Naive thymus-derived CD8-positive, alpha-beta T cell (primary cell): ENCODE data around the gene NLRC5. TPM values are rescaled to one million over a fixed set of nuclear protein-coding genes. Genes with fewer than 3 reads are reported as not detected.
"Not testable (repeated sequence)": the region's sequence is repeated elsewhere in the genome, so short reads cannot be mapped to it uniquely, and the experiment has no call there.

Source experiments
- ATAC-seq, 2 donors: fragments of 150-1000 bp; cut with Tn5 transposase in 1 of 2; sonication (Bioruptor Pico), chemical (Tn5 transposase) in 1 of 2; 1 replicate in 1 of 2; 2 replicates in 1 of 2; pipeline ENCODE4 v1.10.0; 2021; ENCODE audit warnings: mild to moderate bottlenecking in 2 of 2, moderate library complexity in 2 of 2
- POLR2A ChIA-PET: fragments of 350-600 bp; sonication (Branson Sonifier 250); formaldehyde crosslinking; loops from one replicate; lab custom pipeline; 2021; ENCODE audit warnings: antibody characterized with exemption; lab: Charles Lee
- DNase-seq, 10 donors: peaks; one replicate each; pipeline versions ENCODE4 v3.0.0 to v3.0.0-alpha.2; 2020 to 2022
- H3K27ac Mint-ChIP-seq, 10 donors: one replicate each; pipeline ENCODE4 v1.8.0; 2020 to 2022; ENCODE audit warnings: mild to moderate bottlenecking in 10 of 10, mixed read lengths in 10 of 10, moderate library complexity in 4 of 10, inconsistent platforms in 1 of 10
- H3K27me3 Mint-ChIP-seq, 5 donors: one replicate each; pipeline ENCODE4 v1.8.0; 2021 to 2022; ENCODE audit warnings: mixed read lengths in 5 of 5
- H3K36me3 Mint-ChIP-seq, 3 donors: one replicate each; pipeline ENCODE4 v1.8.0; 2020 to 2022; ENCODE audit warnings: mixed read lengths in 3 of 3, mild to moderate bottlenecking in 2 of 3, inconsistent platforms in 1 of 3
- H3K4me1 Mint-ChIP-seq, 4 donors: one replicate each; pipeline ENCODE4 v1.8.0; 2021 to 2022; ENCODE audit warnings: mixed read lengths in 4 of 4
- H3K4me3 Mint-ChIP-seq, 10 donors: one replicate each; pipeline ENCODE4 v1.8.0; 2020 to 2022; ENCODE audit warnings: mild to moderate bottlenecking in 10 of 10, mixed read lengths in 10 of 10, moderate library complexity in 6 of 10, inconsistent platforms in 1 of 10
- H3K9me3 Mint-ChIP-seq, 9 donors: one replicate each; pipeline ENCODE4 v1.8.0; 2020 to 2022; ENCODE audit warnings: mixed read lengths in 9 of 9, mild to moderate bottlenecking in 3 of 9, inconsistent platforms in 1 of 9, moderate library complexity in 1 of 9
- polyA plus RNA-seq, 3 donors: library from polyadenylated mRNA; unstranded; fragments of 300-500 nt; fragmentation: Illumina TruSeq; gene quantifications; one replicate each; pipeline ENCODE4 v1.2.3, GENCODE V29; 2021
- total RNA-seq, 8 experiments: library from RNA in 2 of 8; stranded (reverse) in 2 of 8; gene quantifications; one replicate each; pipeline ENCODE4 v1.2.3 and lab custom pipeline; 2021 to 2026

The NLRC5 gene
- total and polyA plus RNA-seq, 5 experiments from 2014 or later = 70.4 to 488 (median 137) TPM

DNA sequence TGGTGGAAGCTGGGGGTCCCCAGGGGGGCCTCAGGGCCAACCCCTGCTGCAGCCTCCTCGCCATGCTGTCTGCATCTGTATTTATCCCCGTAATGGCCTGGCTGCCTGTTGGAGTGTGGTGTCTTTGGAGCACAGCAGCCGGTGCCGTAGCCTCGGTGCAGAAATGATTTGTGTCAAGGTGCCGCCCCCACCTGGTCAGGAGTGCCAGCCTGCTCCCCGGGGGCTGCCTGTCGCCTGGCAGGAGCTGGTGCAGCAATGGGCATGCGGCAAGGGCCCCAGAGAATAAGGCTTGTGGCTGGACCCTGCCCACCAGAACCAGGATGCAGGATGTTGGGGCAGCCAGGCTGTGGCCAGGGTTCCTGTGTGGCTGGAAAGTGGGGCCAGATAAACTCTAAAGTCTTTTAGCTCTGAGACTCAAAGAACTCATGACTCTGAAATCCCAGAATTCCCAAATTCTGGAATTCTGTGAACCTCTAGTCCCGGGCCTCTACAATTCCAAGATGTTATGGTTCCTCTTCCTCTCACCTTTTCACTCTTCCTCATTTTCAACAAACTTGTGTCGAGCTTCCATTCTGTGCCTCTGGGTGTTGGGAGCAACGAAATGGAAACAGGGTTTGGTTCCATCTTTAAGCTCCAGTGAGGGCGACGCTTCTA lies 109.0 kb downstream of the NLRC5 start:
- POLR2A ChIA-PET = interaction anchor here (0.6 kb wide), 1 partner anchor 145 kb away, joined by 3 read pairs; no protein-coding TSS in a partner anchor
- Mint-ChIP-seq H3K36me3 (no peaks in the 10 kb centered on the region), H3K27me3 (peaks cover 0 to 2% (median 0%) of the 10 kb centered on the region in 5 donors), H3K27ac (peak overlapping the region in 1 of 10 donors; percentile 64), H3K4me3 (no peak overlapping the region), H3K4me1 (peaks cover 4 to 11% (median 7%) of the 10 kb centered on the region in 4 donors), H3K9me3 (no peaks in the 10 kb centered on the region)
- no peak for ATAC-seq
- no peak for DNase-seq

DNA sequence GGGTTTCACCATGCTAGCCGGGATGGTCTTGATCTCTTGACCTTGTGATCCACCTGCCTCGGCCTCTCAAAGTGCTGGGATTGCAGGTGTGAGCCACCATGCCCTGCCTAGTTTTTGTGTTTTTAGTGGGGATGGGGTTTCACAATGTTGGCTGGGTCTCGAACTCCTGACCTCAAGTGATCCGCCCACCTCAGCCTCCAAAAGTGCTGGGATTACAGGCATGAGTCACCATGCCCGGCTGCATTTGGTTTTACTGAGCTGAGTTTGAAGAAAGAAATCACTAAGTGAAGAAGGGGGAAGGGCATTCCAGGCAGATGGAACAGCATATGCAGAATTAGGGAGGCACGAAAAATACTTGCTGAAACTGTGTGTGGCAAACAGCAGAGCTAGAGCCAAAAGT lies 110.6 kb downstream of the NLRC5 start:
- Mint-ChIP-seq H3K27ac (peak overlapping the region in 2 of 10 donors; percentile 29 to 66), H3K4me1 (peaks cover 8 to 12% (median 10%) of the 10 kb centered on the region in 4 donors)
- not testable (repeated sequence) for H3K36me3 Mint-ChIP-seq, H3K4me3 Mint-ChIP-seq, ATAC-seq, H3K9me3 Mint-ChIP-seq, DNase-seq, H3K27me3 Mint-ChIP-seq
- POLR2A ChIA-PET = interaction anchor here (0.7 to 1.2 kb wide), 2 partner anchors 17 to 27 kb away, joined by 3 read pairs; no protein-coding TSS in a partner anchor

DNA sequence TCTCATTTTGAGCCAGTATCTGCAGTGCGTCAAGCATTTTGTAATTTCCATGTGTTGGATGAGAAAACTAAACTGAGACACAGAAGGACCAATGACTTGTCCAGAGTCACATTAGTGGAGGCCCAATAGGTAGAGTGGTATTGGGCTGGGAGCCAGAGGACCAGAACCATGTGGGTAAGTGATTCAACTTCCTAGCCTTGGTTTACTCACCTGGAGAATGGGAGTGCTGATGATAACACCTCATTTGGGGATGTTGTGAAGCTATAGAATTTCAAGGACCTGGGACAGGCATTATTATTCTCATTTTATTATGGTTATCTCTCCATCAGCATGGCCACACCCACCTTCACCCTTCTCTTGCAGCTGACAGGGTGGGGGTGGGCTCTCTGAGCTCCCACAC lies 111.1 kb downstream of the NLRC5 start:
- POLR2A ChIA-PET = interaction anchor here (1.2 kb wide), 1 partner anchor 16 kb away, joined by 3 read pairs; no protein-coding TSS in a partner anchor
- Mint-ChIP-seq H3K36me3 (no peaks in the 10 kb centered on the region), H3K4me1 (peaks cover 11 to 13% (median 13%) of the 10 kb centered on the region in 4 donors), H3K27ac (peak overlapping the region in 2 of 10 donors; percentile 28 to 66), H3K27me3 (peaks cover 0 to 2% (median 0%) of the 10 kb centered on the region in 5 donors), H3K9me3 (no peaks in the 10 kb centered on the region), H3K4me3 (no peak overlapping the region)
- no peak for DNase-seq
- no peak for ATAC-seq

DNA sequence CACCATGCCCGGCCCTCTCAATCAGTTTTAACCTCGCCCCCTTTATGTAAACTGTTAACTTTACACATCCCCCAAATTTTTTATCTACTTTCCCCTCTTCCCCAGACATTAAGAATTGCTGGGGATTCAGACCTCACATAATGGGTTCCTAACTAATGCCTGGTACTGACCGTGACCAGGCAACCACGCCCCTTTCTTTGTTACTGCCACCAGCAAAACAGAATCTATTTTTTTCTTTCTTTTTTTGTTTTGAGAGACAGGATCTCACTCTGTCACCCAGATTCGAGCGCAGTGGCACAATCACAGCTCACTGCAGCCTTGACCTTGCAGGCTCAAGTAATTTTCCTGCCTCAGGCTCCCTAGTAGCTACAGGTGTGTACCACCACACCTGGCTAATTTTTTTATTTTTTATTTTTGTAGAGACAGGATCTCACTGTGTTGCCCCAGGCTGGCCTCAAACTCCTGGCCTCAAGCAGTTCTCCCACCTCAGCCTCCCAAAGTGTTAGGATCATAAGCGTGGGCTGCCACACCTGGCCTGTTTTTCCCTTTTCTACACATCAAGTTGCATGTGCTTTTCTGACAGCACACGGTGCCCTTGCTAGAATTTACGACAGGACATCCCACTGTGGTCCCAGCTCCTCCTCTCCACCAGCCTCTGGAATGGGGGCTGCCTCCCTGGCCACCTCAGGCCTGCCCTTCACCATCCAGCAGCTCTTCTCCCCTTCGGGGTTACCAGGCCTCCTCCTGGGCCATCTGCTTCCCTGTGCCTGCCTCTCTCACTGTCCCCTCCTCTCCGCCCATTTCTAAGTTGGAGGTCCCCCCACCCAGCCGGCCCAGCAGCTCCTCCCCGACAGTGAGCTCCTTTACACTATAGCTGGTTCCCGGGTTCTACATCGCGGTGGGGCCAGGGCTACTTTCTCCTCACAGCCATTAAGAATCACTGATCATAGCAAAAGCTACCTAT lies 113.8 kb downstream of the NLRC5 start:
- POLR2A ChIA-PET = interaction anchor here (2.5 kb wide), 1 partner anchor 10 kb away, joined by 6 read pairs; no protein-coding TSS in a partner anchor
- DNase-seq (no peak), ATAC-seq (no peak)
- Mint-ChIP-seq H3K4me3 (no peak overlapping the region), H3K4me1 (peaks cover 11 to 13% (median 12%) of the 10 kb centered on the region in 4 donors), H3K27ac (peak overlapping the region in 3 of 10 donors; percentile 20 to 70 (median 22)), H3K9me3 (no peaks in the 10 kb centered on the region), H3K27me3 (no peaks in the 10 kb centered on the region), H3K36me3 (no peaks in the 10 kb centered on the region)

DNA sequence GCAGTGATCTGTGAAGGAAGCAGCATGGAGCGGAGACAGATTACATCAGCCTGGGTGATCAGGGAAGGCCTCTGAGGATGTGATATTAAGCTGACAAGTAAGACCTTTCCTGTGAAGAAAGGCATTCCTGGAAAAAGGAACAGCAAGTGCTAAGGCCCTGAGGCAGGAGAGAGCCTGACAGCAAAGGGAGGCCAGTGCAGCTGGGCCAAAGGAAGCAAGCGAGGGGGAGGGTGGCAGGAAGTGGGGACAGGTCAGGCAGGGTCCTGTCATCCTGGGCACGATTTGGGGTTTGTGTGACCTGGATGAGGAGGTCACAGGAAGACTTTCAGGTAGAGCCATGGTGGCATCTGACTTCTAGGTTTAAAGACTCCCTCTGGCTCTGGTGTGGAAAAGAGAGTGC lies 115.3 kb downstream of the NLRC5 start:
- no peak for ATAC-seq
- Mint-ChIP-seq H3K36me3 (no peaks in the 10 kb centered on the region), H3K27ac (peak overlapping the region in 5 of 10 donors; percentile 1 to 43 (median 10)), H3K9me3 (no peaks in the 10 kb centered on the region), H3K4me3 (peak overlapping the region in 2 of 10 donors; percentile 6 to 46), H3K4me1 (peaks cover 8 to 13% (median 12%) of the 10 kb centered on the region in 4 donors), H3K27me3 (no peaks in the 10 kb centered on the region)
- POLR2A ChIA-PET = interaction anchor here (0.6 to 2.5 kb wide), 2 partner anchors 11 to 19 kb away, joined by 3 to 6 read pairs; no protein-coding TSS in a partner anchor
- no peak for DNase-seq

DNA sequence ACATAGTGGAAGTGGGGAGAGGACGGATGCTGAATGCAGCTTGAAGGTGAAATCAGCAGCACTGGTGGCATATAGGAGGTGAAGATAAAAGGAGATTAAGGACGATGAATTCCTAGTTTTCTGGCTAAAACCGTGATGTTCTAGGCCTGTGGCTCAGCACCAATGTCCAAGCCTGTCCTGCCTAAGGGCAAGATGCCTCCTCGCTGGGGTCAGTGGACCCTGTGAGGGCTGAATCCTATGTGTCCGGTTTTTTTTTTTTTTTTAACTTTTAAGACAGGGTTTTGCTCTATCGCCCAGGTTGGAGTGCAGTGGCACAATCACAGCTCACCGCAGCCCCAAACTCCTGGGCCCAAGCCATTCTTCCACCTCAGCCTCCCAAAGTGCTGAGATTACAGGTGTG lies 115.8 kb downstream of the NLRC5 start:
- POLR2A ChIA-PET = interaction anchor here (0.7 to 2.5 kb wide), 2 partner anchors 12 to 64 kb away, joined by 3 to 6 read pairs; no protein-coding TSS in a partner anchor
- peak overlapping the region in 1 of 10 donors; percentile 46 for H3K4me3 Mint-ChIP-seq
- H3K36me3 Mint-ChIP-seq = no peaks in the 10 kb centered on the region
- H3K27ac Mint-ChIP-seq = peak overlapping the region in 4 of 10 donors; percentile 1 to 43 (median 20)
- H3K4me1 Mint-ChIP-seq = peaks cover 8 to 13% (median 12%) of the 10 kb centered on the region in 4 donors
- H3K27me3 Mint-ChIP-seq = no peaks in the 10 kb centered on the region
- DNase-seq (no peak), ATAC-seq (no peak)
- no peaks in the 10 kb centered on the region for H3K9me3 Mint-ChIP-seq

DNA sequence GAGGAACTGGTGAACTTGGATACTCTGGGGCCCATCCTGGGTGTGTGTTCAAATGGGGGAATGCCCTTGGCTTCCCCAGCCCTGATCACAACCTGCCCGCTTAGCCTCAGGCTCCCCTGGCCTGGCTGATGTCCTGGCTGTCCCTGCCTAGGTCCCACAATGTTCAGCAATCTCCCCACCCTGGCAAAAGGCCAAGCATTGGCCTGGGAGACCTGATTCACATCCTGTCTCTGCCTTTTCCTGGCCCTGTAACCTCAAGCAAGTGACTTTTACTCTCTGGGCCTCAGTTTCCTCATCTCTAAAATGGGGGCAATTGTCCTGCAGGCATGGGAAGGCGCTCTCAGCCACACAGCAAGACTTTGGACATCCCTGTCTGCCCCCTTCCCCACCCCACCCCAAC lies 117.4 kb downstream of the NLRC5 start:
- no peak for ATAC-seq
- H3K36me3 Mint-ChIP-seq = no peaks in the 10 kb centered on the region
- no peaks in the 10 kb centered on the region for H3K27me3 Mint-ChIP-seq
- no peak overlapping the region for H3K4me3 Mint-ChIP-seq
- H3K27ac Mint-ChIP-seq = no peak overlapping the region
- H3K9me3 Mint-ChIP-seq = no peaks in the 10 kb centered on the region
- H3K4me1 Mint-ChIP-seq = peaks cover 8 to 14% (median 12%) of the 10 kb centered on the region in 4 donors
- POLR2A ChIA-PET = no interaction called here
- DNase-seq = no peak

DNA sequence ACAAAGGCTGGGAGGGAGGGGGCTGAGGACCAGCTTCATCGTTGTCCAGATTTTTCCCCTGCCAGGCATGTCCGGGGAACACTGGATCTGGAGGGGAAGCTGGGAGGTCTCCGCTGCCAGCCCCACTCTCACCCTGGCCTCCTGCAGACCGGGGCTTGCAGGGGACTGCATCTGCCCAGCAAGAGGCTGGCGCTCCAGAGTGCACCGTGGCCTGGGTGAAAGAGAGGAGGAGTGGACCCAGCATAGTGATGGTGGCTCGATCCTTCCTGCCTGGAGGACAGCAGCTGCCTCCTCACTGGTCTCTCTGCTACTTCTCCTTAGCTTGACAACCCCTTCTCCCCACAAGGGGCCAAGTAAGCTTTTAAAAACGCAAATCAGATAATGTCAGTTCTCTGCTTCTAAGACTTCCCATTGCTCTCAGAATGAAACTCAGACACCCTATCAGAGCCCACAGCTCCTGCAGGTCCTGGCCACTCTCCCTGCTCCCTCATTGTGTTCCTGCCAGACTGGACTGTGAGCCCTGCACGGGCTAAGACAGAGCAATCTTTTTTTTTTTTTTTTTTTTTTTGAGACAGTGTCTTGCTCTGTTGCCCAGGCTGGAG lies 118.1 kb downstream of the NLRC5 start:
- Mint-ChIP-seq H3K27ac (peak overlapping the region in 1 of 10 donors; percentile 43), H3K9me3 (no peaks in the 10 kb centered on the region), H3K27me3 (no peaks in the 10 kb centered on the region), H3K4me1 (peaks cover 8 to 14% (median 12%) of the 10 kb centered on the region in 4 donors), H3K36me3 (no peaks in the 10 kb centered on the region), H3K4me3 (no peak overlapping the region)
- POLR2A ChIA-PET = interaction anchor here (0.6 to 0.9 kb wide), 2 partner anchors 27 to 252 kb away, joined by 3 to 4 read pairs; no protein-coding TSS in a partner anchor
- no peak for ATAC-seq
- no peak for DNase-seq

DNA sequence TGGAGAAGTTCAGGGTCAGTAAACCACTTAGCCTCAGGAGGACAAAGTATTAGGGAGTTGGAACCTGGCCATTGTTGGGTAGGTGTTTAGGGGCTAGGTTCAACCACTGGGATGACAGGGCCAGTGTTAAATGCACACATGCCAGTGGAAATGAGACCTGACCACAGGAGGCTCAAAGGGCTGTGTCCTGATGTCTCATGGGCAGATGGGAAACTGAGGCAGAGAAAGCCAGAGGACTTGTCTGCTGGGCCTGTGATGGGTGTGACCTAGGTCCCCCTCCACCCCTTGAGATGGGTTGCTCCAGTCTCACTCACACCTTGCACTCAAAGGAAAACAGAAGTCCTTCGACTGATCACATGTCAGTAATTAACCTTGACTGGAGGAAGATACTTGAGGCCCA lies 119.1 kb downstream of the NLRC5 start:
- peaks cover 8 to 14% (median 12%) of the 10 kb centered on the region in 4 donors for H3K4me1 Mint-ChIP-seq
- H3K4me3 Mint-ChIP-seq = no peak overlapping the region
- DNase-seq (no peak), ATAC-seq (no peak)
- POLR2A ChIA-PET = no interaction called here
- no peaks in the 10 kb centered on the region for H3K36me3 Mint-ChIP-seq
- H3K27ac Mint-ChIP-seq = no peak overlapping the region
- no peaks in the 10 kb centered on the region for H3K27me3 Mint-ChIP-seq
- no peaks in the 10 kb centered on the region for H3K9me3 Mint-ChIP-seq

DNA sequence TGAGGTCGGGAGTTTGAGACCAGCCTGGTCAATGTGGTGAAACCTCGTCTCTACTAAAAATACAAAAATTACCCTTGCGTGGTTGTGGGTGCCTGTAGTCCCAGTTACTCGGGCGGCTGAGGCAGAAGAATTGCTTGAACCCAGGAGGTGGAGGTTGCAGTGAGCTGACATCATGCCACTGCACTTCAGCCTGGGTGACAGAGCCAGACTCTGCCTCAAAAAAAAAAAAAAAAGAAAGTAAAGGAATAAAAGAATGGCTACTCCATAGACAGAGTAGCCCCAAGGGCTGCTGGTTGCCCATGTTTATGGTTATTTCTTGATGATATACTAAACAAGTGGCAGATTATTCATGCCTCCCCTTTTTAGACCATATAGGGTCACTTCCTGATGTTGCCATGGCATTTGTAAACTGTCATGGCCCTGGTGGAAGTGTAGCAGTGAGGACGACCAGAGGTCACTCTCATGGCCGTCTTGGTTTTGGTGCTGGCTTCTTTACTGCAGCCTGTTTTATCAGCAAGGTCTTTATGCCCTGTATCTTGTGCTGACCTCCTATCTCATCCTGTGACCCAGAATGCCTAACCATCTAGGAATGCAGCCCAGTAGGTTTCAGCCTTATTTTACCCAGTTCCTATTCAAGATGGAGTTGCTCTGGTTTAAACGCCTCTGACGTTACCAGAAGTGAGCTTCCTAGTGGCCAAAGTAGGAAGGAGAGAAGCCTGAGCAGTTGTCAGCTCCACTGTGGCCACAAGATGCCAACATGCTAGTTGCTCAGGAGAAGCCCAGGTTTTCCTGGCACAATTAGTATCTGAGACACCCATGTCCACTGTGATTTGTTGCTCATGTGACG lies 120.1 kb downstream of the NLRC5 start:
- peak overlapping the region in 1 of 10 donors; percentile 43 for H3K27ac Mint-ChIP-seq
- DNase-seq, H3K27me3 Mint-ChIP-seq, H3K4me3 Mint-ChIP-seq, H3K9me3 Mint-ChIP-seq, H3K4me1 Mint-ChIP-seq, H3K36me3 Mint-ChIP-seq, ATAC-seq: not testable (repeated sequence)
- POLR2A ChIA-PET = interaction anchor here (0.5 to 0.7 kb wide), 2 partner anchors 16 to 165 kb away, joined by 3 read pairs; no protein-coding TSS in a partner anchor

DNA sequence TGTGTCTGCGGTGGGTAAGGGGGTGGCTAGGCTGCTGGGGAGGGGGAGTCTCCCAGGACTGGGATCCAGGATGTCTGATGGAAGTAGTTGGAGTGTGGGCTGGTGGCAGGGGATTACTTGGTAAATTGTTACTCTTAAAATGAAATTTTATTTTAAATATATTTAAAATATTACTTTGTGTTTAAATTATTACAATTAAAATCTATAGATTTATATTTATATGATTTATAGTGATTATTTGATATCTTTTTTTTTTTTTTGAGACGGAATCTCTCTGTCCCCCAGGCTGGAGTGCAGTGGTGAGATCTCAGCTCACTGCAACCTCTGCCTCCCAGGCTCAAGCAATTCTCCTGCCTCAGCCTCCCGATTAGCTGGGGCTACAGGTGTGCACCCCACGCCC lies 121.6 kb downstream of the NLRC5 start:
- H3K9me3 Mint-ChIP-seq = peaks cover 0 to 2% (median 0%) of the 10 kb centered on the region in 9 donors
- DNase-seq (no peak), ATAC-seq (no peak)
- H3K4me3 Mint-ChIP-seq = no peak overlapping the region
- H3K4me1 Mint-ChIP-seq = peaks cover 0 to 6% (median 0%) of the 10 kb centered on the region in 4 donors
- no peak overlapping the region for H3K27ac Mint-ChIP-seq
- POLR2A ChIA-PET = no interaction called here
- H3K27me3 Mint-ChIP-seq = no peaks in the 10 kb centered on the region
- H3K36me3 Mint-ChIP-seq = no peaks in the 10 kb centered on the region
